Mesendoderm (in vitro differentiated cells): Measurements from ENCODE around the gene SRSF4.
A peak's percentile ranks its signal among the peaks of the same experiment; 100 is the strongest.

Experiments used
- DNase-seq: peaks from one replicate; pipeline ENCODE4 v3.0.0; 2013
- H2AK5ac ChIP-seq: 2 replicates; pipeline ENCODE4 v1.6.1; 2013; ENCODE audit warnings: low read length, inconsistent platforms
- H2BK120ac ChIP-seq: 2 replicates; pipeline ENCODE4 v1.6.1; 2013; ENCODE audit warnings: low read depth, mild to moderate bottlenecking, low read length, moderate library complexity, mixed read lengths
- H2BK15ac ChIP-seq: replicated peaks from 2 replicates; pipeline ENCODE4 v1.6.1; 2013; ENCODE audit warnings: low read depth, mild to moderate bottlenecking, moderate library complexity
- H2BK5ac ChIP-seq: 2 replicates; pipeline ENCODE4 v1.6.1; 2013; ENCODE audit warnings: low read length, inconsistent platforms
- H3K18ac ChIP-seq: 2 replicates; pipeline ENCODE4 v1.6.1; 2013; ENCODE audit warnings: mild to moderate bottlenecking, low read length, mixed read lengths
- H3K23ac ChIP-seq: one replicate; pipeline ENCODE4 v1.6.1; 2013; ENCODE audit warnings: low read length
- H3K27ac ChIP-seq: 2 replicates; pipeline ENCODE4 v1.5.1; 2013; ENCODE audit warnings: low read depth, mild to moderate bottlenecking, inconsistent platforms, low read length, moderate library complexity
- H3K27me3 ChIP-seq: 2 replicates; pipeline ENCODE4 v1.6.1; 2013; ENCODE audit warnings: low read length, control low read depth, mild to moderate bottlenecking, inconsistent platforms; ENCODE audit not compliant: insufficient read depth, poor library complexity
- H3K36me3 ChIP-seq: 2 replicates; pipeline ENCODE4 v1.6.1; 2013; ENCODE audit warnings: low read length, inconsistent platforms; ENCODE audit not compliant: control insufficient read depth, insufficient read depth
- H3K4ac ChIP-seq: one replicate; pipeline ENCODE4 v1.6.1; 2013; ENCODE audit warnings: low read depth, mild to moderate bottlenecking, low read length, moderate library complexity
- H3K4me1 ChIP-seq: 2 replicates; pipeline ENCODE4 v1.6.1; 2013; ENCODE audit warnings: low read depth, low read length, inconsistent platforms; ENCODE audit not compliant: control insufficient read depth
- H3K4me2 ChIP-seq: 2 replicates; pipeline ENCODE4 v1.6.1; 2013; ENCODE audit warnings: low read length
- H3K4me3 ChIP-seq: 2 replicates; pipeline ENCODE4 v1.5.1; 2013; ENCODE audit warnings: mild to moderate bottlenecking, low read length
- H3K56ac ChIP-seq: one replicate; pipeline ENCODE4 v1.6.1; 2013; ENCODE audit warnings: low read length
- H3K79me1 ChIP-seq: 2 replicates; pipeline ENCODE4 v1.6.1; 2013; ENCODE audit warnings: low read length, inconsistent platforms
- H3K79me2 ChIP-seq: 2 replicates; pipeline ENCODE4 v1.6.1; 2013; ENCODE audit warnings: mild to moderate bottlenecking, low read length; ENCODE audit not compliant: control insufficient read depth, insufficient read depth
- H3K9ac ChIP-seq: 2 replicates; pipeline ENCODE4 v1.6.1; 2013; ENCODE audit warnings: low read length, inconsistent platforms
- H4K5ac ChIP-seq: one replicate; pipeline ENCODE4 v1.6.1; 2013; ENCODE audit warnings: low read length
- H4K8ac ChIP-seq: one replicate; pipeline ENCODE4 v1.6.1; 2013; ENCODE audit warnings: low read depth, mild to moderate bottlenecking, control low read depth, low read length, moderate library complexity
- WGBS: extraction: QIAGEN DNeasy Blood & Tissue Kit; methylation state at CpG from one replicate; pipeline ENCODE4 v1.1.7; 2013; ENCODE audit warnings: low lambda C conversion rate, missing lambda C conversion rate; ENCODE audit not compliant: insufficient coverage; ENCODE audit errors: extremely low coverage; 5-methylcytosine and 5-hydroxymethylcytosine counted together

The SRSF4 gene

DNA sequence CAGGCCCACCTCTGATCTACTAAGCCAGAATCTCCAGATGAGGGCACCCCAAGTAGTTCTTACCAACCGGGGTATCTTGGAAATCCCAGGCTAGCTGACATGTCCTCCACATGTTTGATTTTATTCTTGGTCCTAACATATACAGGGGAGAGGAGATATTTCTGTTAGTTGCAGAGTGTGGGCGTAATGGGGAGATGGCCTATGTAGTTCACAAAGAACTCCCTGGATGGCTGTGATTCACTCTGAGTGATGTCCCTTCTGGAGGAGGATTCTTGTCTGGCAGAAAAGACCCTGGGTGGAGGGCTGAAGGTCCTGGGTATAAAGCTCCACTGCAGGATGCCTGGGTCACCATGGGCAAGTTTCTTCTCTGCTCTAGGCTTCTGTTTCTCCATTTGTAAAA lies 35.9 kb upstream of the SRSF4 start:
- H3K9ac ChIP-seq = no peak overlapping the region
- H3K4me1 ChIP-seq = peaks cover 3% of the 10 kb centered on the region
- no peak overlapping the region for H2BK5ac ChIP-seq
- H3K4ac ChIP-seq = no peak overlapping the region
- no peak for DNase-seq
- no CpG with 5 or more reads among the region's 2 CpGs for WGBS
- no peak overlapping the region for H3K18ac ChIP-seq
- H3K79me2 ChIP-seq = no peaks in the 10 kb centered on the region
- H3K4me3 ChIP-seq = no peak overlapping the region
- H3K27ac ChIP-seq = no peak overlapping the region
- no peak overlapping the region for H3K56ac ChIP-seq
- H4K8ac ChIP-seq = no peak overlapping the region
- H2AK5ac ChIP-seq = no peak overlapping the region
- no peaks in the 10 kb centered on the region for H3K79me1 ChIP-seq
- H3K4me2 ChIP-seq = no peak overlapping the region
- H3K36me3 ChIP-seq = no peaks in the 10 kb centered on the region
- H4K5ac ChIP-seq = no peak overlapping the region
- no peak overlapping the region for H2BK15ac ChIP-seq
- no peaks in the 10 kb centered on the region for H3K27me3 ChIP-seq
- H3K23ac ChIP-seq = no peak overlapping the region
- H2BK120ac ChIP-seq = no peak overlapping the region

- Histone ChIP-seq H3K4me3 (no peak overlapping the region), H3K23ac (no peak overlapping the region), H4K5ac (no peak overlapping the region), H2BK15ac (no peak overlapping the region), H2BK5ac (no peak overlapping the region), H3K79me2 (no peaks in the 10 kb centered on the region), H3K79me1 (no peaks in the 10 kb centered on the region), H3K36me3 (peaks cover 2% of the 10 kb centered on the region), H3K4ac (no peak overlapping the region), H2BK120ac (no peak overlapping the region), H3K4me2 (no peak overlapping the region), H3K27me3 (no peaks in the 10 kb centered on the region), H4K8ac (no peak overlapping the region), H3K18ac (no peak overlapping the region), H3K27ac (no peak overlapping the region), H2AK5ac (no peak overlapping the region), H3K9ac (no peak overlapping the region), H3K4me1 (peaks cover 3% of the 10 kb centered on the region), H3K56ac (no peak overlapping the region)
- no peak for DNase-seq
- no CpG with 5 or more reads among the region's 5 CpGs for WGBS
These were observed 31.4 kb upstream of the SRSF4 start for GRCh38 chr1:29213055-29213454.

- H3K27me3 ChIP-seq = no peaks in the 10 kb centered on the region
- no peak overlapping the region for H3K56ac ChIP-seq
- peaks cover 3% of the 10 kb centered on the region for H3K4me1 ChIP-seq
- no peak for DNase-seq
- no CpG with 5 or more reads among the region's 12 CpGs for WGBS
- no peak overlapping the region for H2BK5ac ChIP-seq
- no peak overlapping the region for H3K4me2 ChIP-seq
- H4K8ac ChIP-seq = no peak overlapping the region
- no peaks in the 10 kb centered on the region for H3K79me1 ChIP-seq
- no peak overlapping the region for H3K4ac ChIP-seq
- no peak overlapping the region for H2AK5ac ChIP-seq
- H3K79me2 ChIP-seq = no peaks in the 10 kb centered on the region
- no peak overlapping the region for H3K18ac ChIP-seq
- H2BK120ac ChIP-seq = no peak overlapping the region
- H3K9ac ChIP-seq = no peak overlapping the region
- H3K27ac ChIP-seq = peak overlapping the region; percentile 29
- H3K23ac ChIP-seq = no peak overlapping the region
- H3K4me3 ChIP-seq = no peak overlapping the region
- H3K36me3 ChIP-seq = peaks cover 2% of the 10 kb centered on the region
- no peak overlapping the region for H2BK15ac ChIP-seq
- H4K5ac ChIP-seq = no peak overlapping the region
These were observed 29.7 kb upstream of the SRSF4 start for GRCh38 chr1:29211086-29212030.

- H3K9ac ChIP-seq = no peak overlapping the region
- H2BK120ac ChIP-seq = no peak overlapping the region
- H3K27ac ChIP-seq = no peak overlapping the region
- H3K4ac ChIP-seq = no peak overlapping the region
- no peak overlapping the region for H4K5ac ChIP-seq
- H3K36me3 ChIP-seq = peaks cover 2% of the 10 kb centered on the region
- H3K4me2 ChIP-seq = no peak overlapping the region
- H4K8ac ChIP-seq = no peak overlapping the region
- no peaks in the 10 kb centered on the region for H3K79me1 ChIP-seq
- no peak overlapping the region for H2BK15ac ChIP-seq
- no CpG with 5 or more reads among the region's 7 CpGs for WGBS
- no peak overlapping the region for H3K23ac ChIP-seq
- no peak overlapping the region for H3K4me3 ChIP-seq
- H3K79me2 ChIP-seq = no peaks in the 10 kb centered on the region
- no peak for DNase-seq
- H2BK5ac ChIP-seq = no peak overlapping the region
- H3K56ac ChIP-seq = no peak overlapping the region
- H3K18ac ChIP-seq = no peak overlapping the region
- H3K27me3 ChIP-seq = no peaks in the 10 kb centered on the region
- H3K4me1 ChIP-seq = no peaks in the 10 kb centered on the region
- H2AK5ac ChIP-seq = no peak overlapping the region
These were observed 28.8 kb upstream of the SRSF4 start for GRCh38 chr1:29210278-29211085.

- no peak overlapping the region for H2BK120ac ChIP-seq
- no peaks in the 10 kb centered on the region for H3K79me2 ChIP-seq
- DNase-seq = peak; percentile 60
- peaks cover 2% of the 10 kb centered on the region for H3K36me3 ChIP-seq
- no peak overlapping the region for H3K4me3 ChIP-seq
- H3K27me3 ChIP-seq = no peaks in the 10 kb centered on the region
- no peak overlapping the region for H2BK5ac ChIP-seq
- no peak overlapping the region for H3K4me2 ChIP-seq
- H3K79me1 ChIP-seq = no peaks in the 10 kb centered on the region
- no CpG with 5 or more reads among the region's 5 CpGs for whole genome bisulfite sequencing
- peak overlapping the region; percentile 34 for H3K56ac ChIP-seq
- no peaks in the 10 kb centered on the region for H3K4me1 ChIP-seq
- H4K5ac ChIP-seq = no peak overlapping the region
- no peak overlapping the region for H3K4ac ChIP-seq
- no peak overlapping the region for H2BK15ac ChIP-seq
- no peak overlapping the region for H3K9ac ChIP-seq
- no peak overlapping the region for H4K8ac ChIP-seq
- no peak overlapping the region for H3K18ac ChIP-seq
- no peak overlapping the region for H2AK5ac ChIP-seq
- no peak overlapping the region for H3K27ac ChIP-seq
- H3K23ac ChIP-seq = no peak overlapping the region
These were observed 27.5 kb upstream of the SRSF4 start for GRCh38 chr1:29209173-29209572.
